SK-N-SH (cell line): Measurements from ENCODE around the gene NBPF11. TPM values are rescaled to one million over a fixed set of nuclear protein-coding genes. Genes with fewer than 3 reads are reported as not detected.

Experiments
- polyA plus RNA-seq, 3 experiments: library from polyadenylated mRNA; depleted of rRNA; stranded (reverse); fragments of >200 nt; gene quantifications; 2 replicates each; pipeline ENCODE4 v1.2.3, GENCODE V29; 2012
- small RNA-seq, 7 experiments: library from RNA; depleted of rRNA; stranded (forward); fragments of <200 nt; gene quantifications; one replicate each; pipeline ENCODE3, GENCODE V24; 2012

The NBPF11 gene
- polyA plus RNA-seq, 1 of the 3 experiments (the other 2 are of a cell fraction), result 7.3 TPM

Small RNAs within 50 kb of the gene (small RNA-seq; reads per million reads assigned to genes)
- gene RNA5SP57, result 0 reads per million in 7 experiments

Other genes with a start within 250 kb of the NBPF11 start
- not detected in 2 replicates for gene GJA8, start 249.5 kb downstream of the NBPF11 start, polyA plus RNA-seq (2012; rRNA removed)
- 6.4 and 10.2 TPM in 2 replicates for gene GPR89B, start 223.9 kb downstream of the NBPF11 start, polyA plus RNA-seq (2012; rRNA removed)